Stimulated activated CD4-positive, alpha-beta T cell treated with anti-CD3 and anti-CD28 coated beads, Interleukin-12 subunit alpha, Interleukin-12 subunit beta, amount 100 ng/mL, for 48 hours (primary cell): Measurements from ENCODE around the gene TTLL10.

Experiments
- DNase-seq, 3 donors: peaks; one replicate each; pipeline ENCODE4 v3.0.0-alpha.2; 2020; ENCODE audit warnings: low read depth in 2 of 3, low spot score in 1 of 3

Gene TTLL10

GRCh38 chr1:1204425-1204920 is 30.8 kb downstream of the TTLL10 start:
- DNase-seq, result no peak

- no peak for DNase-seq
Observed at GRCh38 chr1:1204998-1205768, 31.5 kb downstream of the TTLL10 start.

GRCh38 chr1:1205769-1206375 is 32.2 kb downstream of the TTLL10 start:
- no peak for DNase-seq

GRCh38 chr1:1206376-1206965 is 32.8 kb downstream of the TTLL10 start, which contains the start of gene TNFRSF18:
Gene TNFRSF18 (minus strand): TSS chr1:1206592. CDS start chr1:1206571, 21 bp downstream.
- DNase-seq, result no peak

GRCh38 chr1:1206966-1207531 is 33.4 kb downstream of the TTLL10 start:
- no peak for DNase-seq

- DNase-seq, result no peak
Observed at GRCh38 chr1:1207571-1207892, 33.9 kb downstream of the TTLL10 start.

GRCh38 chr1:1208713-1209433 is 35.2 kb downstream of the TTLL10 start:
- no peak for DNase-seq

GRCh38 chr1:1210726-1211540 is 37.3 kb downstream of the TTLL10 start:
- DNase-seq, result no peak

- DNase-seq, result no peak
Observed at GRCh38 chr1:1211541-1212441, 38.1 kb downstream of the TTLL10 start.

- peak in 1 of 3 donors; percentile 50 for DNase-seq
Observed at GRCh38 chr1:1212780-1213344, 39.2 kb downstream of the TTLL10 start.

- no peak for DNase-seq
Observed at GRCh38 chr1:1213345-1214265, 39.9 kb downstream of the TTLL10 start, which contains the start of gene TNFRSF4. Gene TNFRSF4 (minus strand): TSS chr1:1214153. CDS start chr1:1214127, 26 bp downstream.

- DNase-seq, result no peak
Observed at GRCh38 chr1:1215080-1215676, 41.5 kb downstream of the TTLL10 start.

- DNase-seq, result no peak
Observed at GRCh38 chr1:1215881-1216605, 42.4 kb downstream of the TTLL10 start.

GRCh38 chr1:1216770-1217620 is 43.3 kb downstream of the TTLL10 start:
- DNase-seq, result peak in 1 of 3 donors; percentile 61

GRCh38 chr1:1217621-1218523 is 44.2 kb downstream of the TTLL10 start:
- DNase-seq, result peak in 1 of 3 donors; percentile 56
